ENCODE results near the gene DDX39A. TPM values are rescaled to one million over a fixed set of nuclear protein-coding genes. Genes with fewer than 3 reads are reported as not detected.

Gene DDX39A
- total and polyA plus RNA-seq, 2 donors (not counting 1 experiment from before 2014, with no cell fraction given): 35.9 to 36.5 TPM

- H3K27me3 ChIP-seq (ENCODE audit: control insufficient read depth, insufficient read depth, low read length): no peaks in the 10 kb centered on the region
- no peaks in the 10 kb centered on the region for H4K20me1 ChIP-seq (ENCODE audit: control insufficient read depth, extremely low read depth, insufficient read depth, low read length)
- H3K4me3 ChIP-seq (replicated peaks in 1 of 4; ENCODE audit: control extremely low read depth in 1 of 4, insufficient read depth in 1 of 4, low read depth in 3 of 4, low read length in 4 of 4): no peak overlapping the region
- no peaks in the 10 kb centered on the region for H3K36me3 ChIP-seq (ENCODE audit: control insufficient read depth, insufficient read depth, low read length)
- H3K27ac ChIP-seq (ENCODE audit: insufficient read depth, low read length): no peak overlapping the region
- no peak for TF ChIP-seq CTCF (conservative IDR thresholded peaks at IDR 0.05 in 1 of 2, IDR thresholded peaks at IDR 0.05 in 1 of 2; ENCODE audit: low read depth in 1 of 2, low read length in 2 of 2)
- TF ChIP-seq EZH2 (IDR thresholded peaks at IDR 0.05; ENCODE audit: low read length, missing control alignments): no peak
- no peak overlapping the region for H2AFZ ChIP-seq (ENCODE audit: low read length)
- peak in 1 of 2 donors; percentile 54 for DNase-seq (ENCODE audit: low read depth in 2 of 2)
- no peaks in the 10 kb centered on the region for H3K9me3 ChIP-seq (ENCODE audit: control insufficient read depth, insufficient read depth, low read depth, low read length)
- H3K4me2 ChIP-seq (ENCODE audit: extremely low read depth, insufficient read depth, low read length): no peak overlapping the region
- H3K79me2 ChIP-seq (ENCODE audit: control insufficient read depth, insufficient read depth, low read length): peaks cover 27% of the 10 kb centered on the region
- no peak overlapping the region for H3K9ac ChIP-seq (ENCODE audit: insufficient read depth, low read length)
- H3K4me1 ChIP-seq (ENCODE audit: control insufficient read depth, extremely low read depth, insufficient read depth, low read length): peaks cover 16% of the 10 kb centered on the region
Measured at GRCh38 chr19:14379294-14380065, 39.7 kb downstream of the DDX39A start.

GRCh38 chr19:14378890-14379289 is 40.3 kb downstream of the DDX39A start:
- Histone ChIP-seq H3K27ac (ENCODE audit: insufficient read depth, low read length) (no peak overlapping the region), H3K79me2 (ENCODE audit: control insufficient read depth, insufficient read depth, low read length) (peaks cover 22% of the 10 kb centered on the region), H3K4me3 (replicated peaks in 1 of 4; ENCODE audit: control extremely low read depth in 1 of 4, insufficient read depth in 1 of 4, low read depth in 3 of 4, low read length in 4 of 4) (no peak overlapping the region), H2AFZ (ENCODE audit: low read length) (no peak overlapping the region), H3K27me3 (ENCODE audit: control insufficient read depth, insufficient read depth, low read length) (no peaks in the 10 kb centered on the region), H4K20me1 (ENCODE audit: control insufficient read depth, extremely low read depth, insufficient read depth, low read length) (no peaks in the 10 kb centered on the region), H3K9ac (ENCODE audit: insufficient read depth, low read length) (no peak overlapping the region), H3K36me3 (ENCODE audit: control insufficient read depth, insufficient read depth, low read length) (no peaks in the 10 kb centered on the region), H3K9me3 (ENCODE audit: control insufficient read depth, insufficient read depth, low read depth, low read length) (no peaks in the 10 kb centered on the region), H3K4me1 (ENCODE audit: control insufficient read depth, extremely low read depth, insufficient read depth, low read length) (peaks cover 13% of the 10 kb centered on the region), H3K4me2 (ENCODE audit: extremely low read depth, insufficient read depth, low read length) (no peak overlapping the region)
- DNase-seq (ENCODE audit: low read depth in 2 of 2): no peak
- TF ChIP-seq CTCF (conservative IDR thresholded peaks at IDR 0.05 in 1 of 2, IDR thresholded peaks at IDR 0.05 in 1 of 2; ENCODE audit: low read depth in 1 of 2, low read length in 2 of 2) (no peak), EZH2 (IDR thresholded peaks at IDR 0.05; ENCODE audit: low read length, missing control alignments) (no peak)

GRCh38 chr19:14377883-14378328 is 41.2 kb downstream of the DDX39A start:
- Histone ChIP-seq H3K9ac (ENCODE audit: insufficient read depth, low read length) (no peak overlapping the region), H3K4me2 (ENCODE audit: extremely low read depth, insufficient read depth, low read length) (no peak overlapping the region), H3K27me3 (ENCODE audit: control insufficient read depth, insufficient read depth, low read length) (no peaks in the 10 kb centered on the region), H3K36me3 (ENCODE audit: control insufficient read depth, insufficient read depth, low read length) (no peaks in the 10 kb centered on the region), H3K79me2 (ENCODE audit: control insufficient read depth, insufficient read depth, low read length) (peaks cover 14% of the 10 kb centered on the region), H3K9me3 (ENCODE audit: control insufficient read depth, insufficient read depth, low read depth, low read length) (no peaks in the 10 kb centered on the region), H3K4me1 (ENCODE audit: control insufficient read depth, extremely low read depth, insufficient read depth, low read length) (peaks cover 7% of the 10 kb centered on the region), H2AFZ (ENCODE audit: low read length) (no peak overlapping the region), H4K20me1 (ENCODE audit: control insufficient read depth, extremely low read depth, insufficient read depth, low read length) (no peaks in the 10 kb centered on the region), H3K4me3 (replicated peaks in 1 of 4; ENCODE audit: control extremely low read depth in 1 of 4, insufficient read depth in 1 of 4, low read depth in 3 of 4, low read length in 4 of 4) (no peak overlapping the region), H3K27ac (ENCODE audit: insufficient read depth, low read length) (no peak overlapping the region)
- DNase-seq (ENCODE audit: low read depth in 2 of 2): no peak
- TF ChIP-seq CTCF (conservative IDR thresholded peaks at IDR 0.05 in 1 of 2, IDR thresholded peaks at IDR 0.05 in 1 of 2; ENCODE audit: low read depth in 1 of 2, low read length in 2 of 2) (no peak), EZH2 (IDR thresholded peaks at IDR 0.05; ENCODE audit: low read length, missing control alignments) (no peak)
